ENCODE data around the gene NFATC2. TPM values are rescaled to one million over a fixed set of nuclear protein-coding genes. Genes with fewer than 3 reads are reported as not detected.

Gene NFATC2
- polyA plus RNA-seq, 1 of the 3 experiments (the other 2 are of a cell fraction) = 0.36 TPM

GRCh38 chr20:51489611-51490010 is 52.9 kb downstream of the NFATC2 start:
- H3K27ac ChIP-seq (ENCODE audit: low read depth in 2 of 2, low read length in 1 of 2) = no peak overlapping the region

GRCh38 chr20:51488331-51488730 is 54.2 kb downstream of the NFATC2 start:
- no peaks in the 10 kb centered on the region for H3K27me3 ChIP-seq (ENCODE audit: insufficient read depth)
- peaks cover 8 to 16% of the 10 kb centered on the region in 2 experiments; a peak in 3 of 4 replicates for H3K4me1 ChIP-seq (ENCODE audit: control insufficient read depth in 1 of 2, insufficient read depth in 2 of 2, low read depth in 1 of 2, low read length in 1 of 2)
- no peaks in the 10 kb centered on the region for H3K9me2 ChIP-seq
- TF ChIP-seq CHD2 (IDR thresholded peaks at IDR 0.05; ENCODE audit: low read length, partially characterized antibody) (no peak), RAD21 (IDR thresholded peaks at IDR 0.05; ENCODE audit: low read length) (no peak), CTCF (IDR thresholded peaks at IDR 0.05) (no peak), MEF2A (IDR thresholded peaks at IDR 0.05; ENCODE audit: borderline replicate concordance, low read depth) (no peak), ZBTB33 (IDR thresholded peaks at IDR 0.05; ENCODE audit: borderline replicate concordance, low read depth) (no peak), GABPA (IDR thresholded peaks at IDR 0.05; ENCODE audit: low read depth) (no peak)
- POLR2A ChIA-PET = no interaction called here
- no peaks in the 10 kb centered on the region for H3K9me3 ChIP-seq
- peaks cover 6% of the 10 kb centered on the region for H3F3A ChIP-seq (replicated peaks; ENCODE audit: insufficient read depth)
- no peaks in the 10 kb centered on the region for H3K36me3 ChIP-seq (replicated peaks in 1 of 2; ENCODE audit: control insufficient read depth in 1 of 2, insufficient read depth in 2 of 2, low read length in 1 of 2)
- H3K4me2 ChIP-seq = 0 out of 2 replicates have a peak overlapping the region, but pooled peaks have one; percentile 39
- CTCF ChIA-PET = no interaction called here
- no peaks in the 10 kb centered on the region for H3K79me2 ChIP-seq (ENCODE audit: insufficient read depth)
- 96% methylated on average over 4 of the region's 5 CpGs for WGBS (ENCODE audit: low lambda C conversion rate)
- no peak overlapping the region for H3K9ac ChIP-seq
- H3K27ac ChIP-seq (ENCODE audit: low read depth in 2 of 2, low read length in 1 of 2) = peak overlapping the region in 1 of 2 experiments; percentile 82; a peak in 2 of 4 replicates
- no peak for DNase-seq
- H2AFZ ChIP-seq (ENCODE audit: low read depth) = no peak overlapping the region
- H3K4me3 ChIP-seq (ENCODE audit: low read depth in 2 of 2, low read length in 1 of 2) = no peak overlapping the region
- H4K20me1 ChIP-seq (ENCODE audit: insufficient read depth) = no peaks in the 10 kb centered on the region

More at GRCh38 chr20:51489611-51490010, 52.9 kb downstream of the NFATC2 start:
- H4K20me1 ChIP-seq (ENCODE audit: insufficient read depth) = no peaks in the 10 kb centered on the region
- no peaks in the 10 kb centered on the region for H3K27me3 ChIP-seq (ENCODE audit: insufficient read depth)
- TF ChIP-seq JUND (IDR thresholded peaks at IDR 0.05) (no peak), FOXM1 (IDR thresholded peaks at IDR 0.05; ENCODE audit: low read depth) (no peak), MEF2A (IDR thresholded peaks at IDR 0.05; ENCODE audit: borderline replicate concordance, low read depth) (no peak), PBX3 (IDR thresholded peaks at IDR 0.05) (no peak), TCF12 (IDR thresholded peaks at IDR 0.05) (no peak), RXRA (IDR thresholded peaks at IDR 0.05; ENCODE audit: borderline replicate concordance, low read depth) (no peak), USF2 (IDR thresholded peaks at IDR 0.05; ENCODE audit: borderline replicate concordance, low read depth, low read length) (no peak), CHD2 (IDR thresholded peaks at IDR 0.05; ENCODE audit: low read length, partially characterized antibody) (no peak), ZBTB33 (IDR thresholded peaks at IDR 0.05; ENCODE audit: borderline replicate concordance, low read depth) (no peak), NFIC (IDR thresholded peaks at IDR 0.05; ENCODE audit: borderline replicate concordance) (no peak)
- DNase-seq = no peak
- H3K79me2 ChIP-seq (ENCODE audit: insufficient read depth) = no peaks in the 10 kb centered on the region
- WGBS (ENCODE audit: low lambda C conversion rate) = 88% methylated on average over 7 of the region's 7 CpGs
- no peaks in the 10 kb centered on the region for H3K9me2 ChIP-seq
- ChIA-PET POLR2A (no interaction called here), CTCF (no interaction called here)
- peaks cover 8 to 12% of the 10 kb centered on the region in 2 experiments; a peak in 3 of 4 replicates for H3K4me1 ChIP-seq (ENCODE audit: control insufficient read depth in 1 of 2, insufficient read depth in 2 of 2, low read depth in 1 of 2, low read length in 1 of 2)
- H3K36me3 ChIP-seq (replicated peaks in 1 of 2; ENCODE audit: control insufficient read depth in 1 of 2, insufficient read depth in 2 of 2, low read length in 1 of 2) = no peaks in the 10 kb centered on the region
- no peak overlapping the region for H3K4me3 ChIP-seq (ENCODE audit: low read depth in 2 of 2, low read length in 1 of 2)
- no peak overlapping the region for H2AFZ ChIP-seq (ENCODE audit: low read depth)
- H3K4me2 ChIP-seq = no peak overlapping the region
- no peak overlapping the region for H3K9ac ChIP-seq
- H3F3A ChIP-seq (replicated peaks; ENCODE audit: insufficient read depth) = peaks cover 6% of the 10 kb centered on the region
- H3K9me3 ChIP-seq = no peaks in the 10 kb centered on the region
